PFSK-1 (cell line): ENCODE data around the gene TNS1.

ENCODE experiments used
- FOXP2 ChIP-seq: optimal IDR thresholded peaks from 2 replicates; pipeline ENCODE3; 2011; ENCODE audit warnings: borderline replicate concordance, control low read depth, inconsistent platforms; ENCODE audit not compliant: insufficient read depth; ENCODE audit errors: extremely low read length, extremely low read depth
- REST ChIP-seq, 2 experiments: IDR thresholded peaks; 2 replicates each; pipeline versions ENCODE4 v1.6.1 to v1.8.0; 2011 to 2012; ENCODE audit warnings: low read depth in 2 of 2, low read length in 2 of 2, control low read depth in 1 of 2, inconsistent platforms in 1 of 2, mild to moderate bottlenecking in 1 of 2, moderate library complexity in 1 of 2; ENCODE audit not compliant: insufficient read depth in 1 of 2
- TAF1 ChIP-seq: IDR thresholded peaks from 2 replicates; pipeline ENCODE4 v1.6.1; 2012; ENCODE audit warnings: low read length, control low read depth, borderline replicate concordance; ENCODE audit not compliant: insufficient read depth

GRCh38 chr2:217757108-217757463 is 245.7 kb downstream of the TNS1 start:
- TF ChIP-seq FOXP2 (no peak), TAF1 (no peak), REST (IDR thresholded peaks at IDR 0.05; ENCODE audit: insufficient read depth in 1 of 2, low read depth in 2 of 2, low read length in 2 of 2) (no peak)
